Measurements from ENCODE around the gene PYY. TPM values are rescaled to one million over a fixed set of nuclear protein-coding genes. Genes with fewer than 3 reads are reported as not detected.
"Not testable (repeated sequence)": the region's sequence is repeated elsewhere in the genome, so short reads cannot be mapped to it uniquely, and the experiment has no call there.

PYY gene
- total RNA-seq, 3 donors from 2014 or later (not counting 1 experiment from before 2014, with no cell fraction given): not detected

DNA sequence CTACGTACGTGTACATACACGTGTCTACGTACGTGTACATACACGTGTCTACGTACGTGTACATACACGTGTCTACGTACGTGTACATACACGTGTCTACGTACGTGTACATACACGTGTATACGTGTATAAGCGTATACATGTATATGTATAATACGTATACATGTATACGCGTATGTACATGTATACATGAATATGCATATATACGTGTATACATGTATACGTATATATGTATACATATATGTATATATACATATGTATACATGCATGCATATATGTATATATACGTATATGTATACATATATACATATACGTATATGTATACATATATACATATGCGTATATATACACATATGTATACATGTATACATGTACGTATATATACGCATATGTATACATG, 22.2 kb upstream of the PYY start:
- Mint-ChIP-seq H3K9me3 (no peaks in the 10 kb centered on the region), H3K27me3 (ENCODE audit: low read depth in 2 of 2) (peaks cover 16 to 36% of the 10 kb centered on the region in 2 donors), H3K27ac (no peak overlapping the region), H3K4me3 (no peak overlapping the region), H3K4me1 (no peaks in the 10 kb centered on the region), H3K36me3 (no peaks in the 10 kb centered on the region)
- no peaks in the 10 kb centered on the region for H3K27me3 ChIP-seq (ENCODE audit: control insufficient read depth, insufficient read depth, low read length)
- H3K27ac ChIP-seq (ENCODE audit: low read length): no peak overlapping the region
- no CpG with 5 or more reads among the region's 27 CpGs for WGBS (ENCODE audit: insufficient coverage)
- no peak for ATAC-seq
- H3K4me1 ChIP-seq (ENCODE audit: control insufficient read depth, insufficient read depth, low read length): no peaks in the 10 kb centered on the region
- H3K4me3 ChIP-seq (ENCODE audit: low read length): no peak overlapping the region
- intact Hi-C loops (cut with micrococcal nuclease): no loop called here
- TF ChIP-seq, protein P1, sequence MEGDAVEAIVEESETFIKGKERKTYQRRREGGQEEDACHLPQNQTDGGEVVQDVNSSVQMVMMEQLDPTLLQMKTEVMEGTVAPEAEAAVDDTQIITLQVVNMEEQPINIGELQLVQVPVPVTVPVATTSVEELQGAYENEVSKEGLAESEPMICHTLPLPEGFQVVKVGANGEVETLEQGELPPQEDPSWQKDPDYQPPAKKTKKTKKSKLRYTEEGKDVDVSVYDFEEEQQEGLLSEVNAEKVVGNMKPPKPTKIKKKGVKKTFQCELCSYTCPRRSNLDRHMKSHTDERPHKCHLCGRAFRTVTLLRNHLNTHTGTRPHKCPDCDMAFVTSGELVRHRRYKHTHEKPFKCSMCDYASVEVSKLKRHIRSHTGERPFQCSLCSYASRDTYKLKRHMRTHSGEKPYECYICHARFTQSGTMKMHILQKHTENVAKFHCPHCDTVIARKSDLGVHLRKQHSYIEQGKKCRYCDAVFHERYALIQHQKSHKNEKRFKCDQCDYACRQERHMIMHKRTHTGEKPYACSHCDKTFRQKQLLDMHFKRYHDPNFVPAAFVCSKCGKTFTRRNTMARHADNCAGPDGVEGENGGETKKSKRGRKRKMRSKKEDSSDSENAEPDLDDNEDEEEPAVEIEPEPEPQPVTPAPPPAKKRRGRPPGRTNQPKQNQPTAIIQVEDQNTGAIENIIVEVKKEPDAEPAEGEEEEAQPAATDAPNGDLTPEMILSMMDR (IDR thresholded peaks at IDR 0.05): no peak
- no peak for DNase-seq
- no peaks in the 10 kb centered on the region for H3K36me3 ChIP-seq (ENCODE audit: control insufficient read depth, insufficient read depth, low read length)
- H3K9me3 ChIP-seq (ENCODE audit: control insufficient read depth, insufficient read depth, low read length): no peaks in the 10 kb centered on the region

DNA sequence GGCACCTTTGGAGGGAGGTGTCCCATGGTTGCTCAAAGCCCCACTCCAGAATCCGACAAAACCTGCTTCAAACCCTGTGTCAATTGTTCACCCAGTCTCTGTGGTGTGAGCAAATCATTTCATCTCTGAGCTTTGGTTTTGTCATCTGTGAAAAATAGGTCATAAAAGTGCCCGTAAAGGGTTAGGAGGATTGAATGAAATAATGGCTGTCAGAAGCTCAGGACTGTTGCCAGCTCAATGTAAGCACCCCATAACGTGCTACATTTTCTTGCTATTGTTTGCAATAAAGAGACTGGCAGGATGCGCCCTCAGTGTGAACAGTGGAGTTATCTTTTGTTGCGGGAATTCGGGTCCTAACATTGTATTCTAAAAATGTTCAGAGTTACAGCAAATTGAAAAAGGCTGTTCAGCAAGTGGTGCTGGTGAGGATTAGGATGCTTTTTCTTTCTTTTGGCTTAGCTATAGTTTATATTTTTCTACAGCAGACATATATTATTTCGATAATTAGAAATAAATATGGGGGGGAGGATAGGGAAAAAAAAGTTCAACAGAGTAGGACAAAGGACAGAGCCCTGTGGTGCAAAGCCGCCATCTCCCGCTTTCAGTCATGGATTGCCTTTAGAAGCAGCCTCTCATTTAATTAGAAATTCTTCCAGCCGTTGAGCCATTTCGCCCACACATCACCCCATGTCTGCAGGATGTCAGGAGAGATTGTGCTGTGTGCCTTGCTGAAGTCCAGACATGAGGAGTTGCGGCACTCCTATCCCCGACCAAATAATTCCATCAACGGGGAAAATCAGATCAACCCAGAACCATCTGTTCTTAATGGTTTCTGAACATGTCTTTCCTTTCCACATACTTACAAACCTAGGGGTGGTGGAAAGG, 20.9 kb upstream of the PYY start:
- intact Hi-C loops (cut with micrococcal nuclease): no loop called here
- WGBS (ENCODE audit: insufficient coverage): 78% methylated on average over 12 of the region's 14 CpGs
- Mint-ChIP-seq H3K9me3 (no peaks in the 10 kb centered on the region), H3K27me3 (ENCODE audit: low read depth in 2 of 2) (peaks cover 13 to 36% of the 10 kb centered on the region in 2 donors), H3K27ac (no peak overlapping the region), H3K4me3 (no peak overlapping the region), H3K4me1 (no peaks in the 10 kb centered on the region), H3K36me3 (no peaks in the 10 kb centered on the region)
- DNase-seq (no peak), ATAC-seq (no peak)
- Histone ChIP-seq H3K36me3 (ENCODE audit: control insufficient read depth, insufficient read depth, low read length) (no peaks in the 10 kb centered on the region), H3K4me1 (ENCODE audit: control insufficient read depth, insufficient read depth, low read length) (no peaks in the 10 kb centered on the region), H3K27me3 (ENCODE audit: control insufficient read depth, insufficient read depth, low read length) (no peaks in the 10 kb centered on the region), H3K4me3 (ENCODE audit: low read length) (no peak overlapping the region), H3K27ac (ENCODE audit: low read length) (no peak overlapping the region), H3K9me3 (ENCODE audit: control insufficient read depth, insufficient read depth, low read length) (no peaks in the 10 kb centered on the region)
- TF ChIP-seq, protein P1 (IDR thresholded peaks at IDR 0.05): no peak

DNA sequence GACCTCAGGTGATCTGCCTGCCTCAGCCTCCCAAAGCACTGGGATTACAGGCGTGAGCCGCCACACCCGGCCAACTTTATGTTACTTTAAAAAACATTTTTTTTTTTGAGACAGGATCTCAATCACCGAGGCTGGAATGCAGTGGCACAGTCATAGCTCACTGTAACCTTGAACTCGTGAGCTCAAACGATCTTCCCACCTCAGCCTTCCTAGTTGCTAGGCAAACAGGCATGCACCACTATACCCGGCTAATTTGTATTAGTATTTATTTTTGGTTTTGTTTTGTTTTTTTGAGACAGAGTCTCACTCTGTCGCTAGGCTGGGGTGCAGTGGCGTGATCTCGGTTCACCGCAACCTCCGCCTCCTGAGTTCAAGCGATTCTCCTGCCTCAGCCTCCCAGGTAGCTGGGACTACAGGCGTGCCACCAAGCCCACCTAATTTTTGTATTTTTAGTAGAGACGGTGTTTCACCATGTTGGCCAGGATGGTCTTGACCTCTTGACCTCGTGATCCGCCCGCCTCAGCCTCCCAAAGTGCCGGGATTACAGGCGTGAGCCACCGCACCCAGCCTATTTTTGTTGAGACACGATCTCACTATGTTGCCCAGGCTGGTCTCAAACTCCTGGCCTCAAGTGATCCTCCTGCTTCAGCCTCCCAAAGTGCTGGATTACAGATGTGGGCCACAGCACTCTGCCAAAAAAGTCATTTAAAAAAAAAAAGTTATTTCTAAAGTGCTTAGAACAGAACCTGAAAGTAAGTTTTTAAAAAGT, 18.9 kb upstream of the PYY start:
- H3K9me3 ChIP-seq (ENCODE audit: control insufficient read depth, insufficient read depth, low read length); H3K4me1 ChIP-seq (ENCODE audit: control insufficient read depth, insufficient read depth, low read length); H3K4me1 Mint-ChIP-seq; H3K9me3 Mint-ChIP-seq; H3K27me3 ChIP-seq (ENCODE audit: control insufficient read depth, insufficient read depth, low read length); ATAC-seq; H3K27ac ChIP-seq (ENCODE audit: low read length); H3K4me3 Mint-ChIP-seq; H3K36me3 Mint-ChIP-seq; H3K36me3 ChIP-seq (ENCODE audit: control insufficient read depth, insufficient read depth, low read length); H3K27ac Mint-ChIP-seq; H3K4me3 ChIP-seq (ENCODE audit: low read length); intact Hi-C loops (cut with micrococcal nuclease); DNase-seq: not testable (repeated sequence)
- 88% methylated on average over 22 of the region's 22 CpGs for WGBS (ENCODE audit: insufficient coverage)
- H3K27me3 Mint-ChIP-seq (ENCODE audit: low read depth in 2 of 2): peaks cover 9 to 23% of the 10 kb centered on the region in 2 donors

DNA sequence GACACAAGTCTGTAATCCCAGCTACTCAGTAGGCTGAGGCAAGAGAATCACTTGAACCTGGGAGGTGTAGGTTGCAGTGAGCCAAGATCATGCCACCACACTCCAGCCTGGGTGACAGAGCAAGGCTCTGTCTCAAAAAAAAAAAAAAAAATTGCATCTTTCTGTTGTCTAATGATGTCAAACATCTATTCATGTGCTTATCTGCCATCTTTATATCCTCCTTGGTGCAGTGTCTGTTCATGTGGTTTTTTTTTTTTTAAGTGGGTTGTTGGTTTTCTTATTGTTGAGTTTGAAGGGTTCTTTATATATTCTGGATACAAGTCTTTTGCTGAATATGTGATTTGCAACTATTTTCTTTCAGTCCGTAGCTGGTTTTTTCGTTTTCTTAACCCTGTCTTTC, 17.7 kb upstream of the PYY start:
- DNase-seq; H3K9me3 Mint-ChIP-seq; H3K4me1 Mint-ChIP-seq; H3K9me3 ChIP-seq (ENCODE audit: control insufficient read depth, insufficient read depth, low read length); intact Hi-C loops (cut with micrococcal nuclease); ATAC-seq; H3K4me1 ChIP-seq (ENCODE audit: control insufficient read depth, insufficient read depth, low read length); H3K36me3 Mint-ChIP-seq; H3K36me3 ChIP-seq (ENCODE audit: control insufficient read depth, insufficient read depth, low read length); H3K27ac ChIP-seq (ENCODE audit: low read length); H3K27ac Mint-ChIP-seq; H3K4me3 ChIP-seq (ENCODE audit: low read length); H3K27me3 ChIP-seq (ENCODE audit: control insufficient read depth, insufficient read depth, low read length); H3K4me3 Mint-ChIP-seq: not testable (repeated sequence)
- WGBS (ENCODE audit: insufficient coverage): no CpG with 5 or more reads among the region's 2 CpGs
- H3K27me3 Mint-ChIP-seq (ENCODE audit: low read depth in 2 of 2): peaks cover 6 to 17% of the 10 kb centered on the region in 2 donors
